ENCODE measurements around the gene PREX1.

DNA sequence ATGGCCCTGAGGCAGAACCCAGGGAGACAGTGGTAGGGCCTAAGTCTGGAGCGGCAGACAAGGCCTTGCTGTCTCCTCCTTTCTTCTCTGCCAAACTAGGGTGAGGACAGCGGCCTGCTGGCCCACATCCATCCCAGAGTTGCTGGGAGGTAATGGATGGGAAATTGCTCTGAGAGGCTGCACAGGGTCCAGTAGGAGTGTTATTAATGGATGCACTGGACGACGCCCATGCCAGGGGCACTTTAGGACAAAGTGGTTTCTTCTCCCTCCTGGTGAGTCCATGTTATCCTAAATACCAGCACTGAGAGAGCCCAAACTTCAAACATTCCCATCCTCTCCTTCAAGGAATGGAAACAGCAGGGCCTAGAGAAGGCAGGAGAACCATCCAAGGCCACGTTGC lies 28.3 kb upstream of the PREX1 start:
- TF ChIP-seq, protein P1, sequence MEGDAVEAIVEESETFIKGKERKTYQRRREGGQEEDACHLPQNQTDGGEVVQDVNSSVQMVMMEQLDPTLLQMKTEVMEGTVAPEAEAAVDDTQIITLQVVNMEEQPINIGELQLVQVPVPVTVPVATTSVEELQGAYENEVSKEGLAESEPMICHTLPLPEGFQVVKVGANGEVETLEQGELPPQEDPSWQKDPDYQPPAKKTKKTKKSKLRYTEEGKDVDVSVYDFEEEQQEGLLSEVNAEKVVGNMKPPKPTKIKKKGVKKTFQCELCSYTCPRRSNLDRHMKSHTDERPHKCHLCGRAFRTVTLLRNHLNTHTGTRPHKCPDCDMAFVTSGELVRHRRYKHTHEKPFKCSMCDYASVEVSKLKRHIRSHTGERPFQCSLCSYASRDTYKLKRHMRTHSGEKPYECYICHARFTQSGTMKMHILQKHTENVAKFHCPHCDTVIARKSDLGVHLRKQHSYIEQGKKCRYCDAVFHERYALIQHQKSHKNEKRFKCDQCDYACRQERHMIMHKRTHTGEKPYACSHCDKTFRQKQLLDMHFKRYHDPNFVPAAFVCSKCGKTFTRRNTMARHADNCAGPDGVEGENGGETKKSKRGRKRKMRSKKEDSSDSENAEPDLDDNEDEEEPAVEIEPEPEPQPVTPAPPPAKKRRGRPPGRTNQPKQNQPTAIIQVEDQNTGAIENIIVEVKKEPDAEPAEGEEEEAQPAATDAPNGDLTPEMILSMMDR (conservative IDR thresholded peaks at IDR 0.05) = no peak
- no peak for TF ChIP-seq EZH2 (IDR thresholded peaks at IDR 0.05; ENCODE audit: low read depth)

Data from PC-9 (cell line).